Natural killer cell (primary cell): Measurements from ENCODE around the gene CCDC51. TPM values are rescaled to one million over a fixed set of nuclear protein-coding genes. Genes with fewer than 3 reads are reported as not detected.

Source experiments
- ATAC-seq, 3 donors: fragments of 150-1000 bp in 2 of 3; fragments of 200-7000 bp in 1 of 3; cut with Tn5 transposase; 1 replicate in 1 of 3; 2 replicates in 2 of 3; pipeline ENCODE4 v1.10.0; 2021; ENCODE audit warnings: mild to moderate bottlenecking in 2 of 3, moderate library complexity in 2 of 3
- DNase-seq, 2 donors: peaks; one replicate each; pipeline versions ENCODE4 v3.0.0 to v3.0.0-alpha.2; 2013 to 2021; ENCODE audit warnings: mixed read lengths in 1 of 2
- H3K27ac ChIP-seq: one replicate; pipeline ENCODE4 v1.5.1; 2013; ENCODE audit warnings: mild to moderate bottlenecking, low read length
- H3K27me3 ChIP-seq: one replicate; pipeline ENCODE4 v1.6.1; 2013; ENCODE audit warnings: low read length; ENCODE audit not compliant: control insufficient read depth, insufficient read depth
- H3K36me3 ChIP-seq: one replicate; pipeline ENCODE4 v1.6.1; 2013; ENCODE audit warnings: low read length; ENCODE audit not compliant: control insufficient read depth, insufficient read depth
- H3K4me1 ChIP-seq: one replicate; pipeline ENCODE4 v1.6.1; 2013; ENCODE audit warnings: low read length; ENCODE audit not compliant: control insufficient read depth, insufficient read depth
- H3K4me3 ChIP-seq: one replicate; pipeline ENCODE4 v1.5.1; 2013; ENCODE audit warnings: low read length
- H3K9me3 ChIP-seq: one replicate; pipeline ENCODE4 v1.6.1; 2013; ENCODE audit warnings: low read length; ENCODE audit not compliant: control insufficient read depth, insufficient read depth
- H3K27ac Mint-ChIP-seq, 2 donors: one replicate each; pipeline ENCODE4 v1.8.0; 2022; ENCODE audit warnings: mild to moderate bottlenecking in 2 of 2, mixed read lengths in 2 of 2, moderate library complexity in 1 of 2
- H3K27me3 Mint-ChIP-seq, 2 donors: one replicate each; pipeline ENCODE4 v1.8.0; 2022; ENCODE audit warnings: low read depth in 2 of 2, mixed read lengths in 2 of 2
- H3K36me3 Mint-ChIP-seq: one replicate; pipeline ENCODE4 v1.8.0; 2022; ENCODE audit warnings: mixed read lengths
- H3K4me1 Mint-ChIP-seq, 2 donors: one replicate each; pipeline ENCODE4 v1.8.0; 2022; ENCODE audit warnings: mixed read lengths in 2 of 2
- H3K4me3 Mint-ChIP-seq: one replicate; pipeline ENCODE4 v1.8.0; 2022; ENCODE audit warnings: mild to moderate bottlenecking, moderate library complexity, mixed read lengths
- H3K9me3 Mint-ChIP-seq, 2 donors: one replicate each; pipeline ENCODE4 v1.8.0; 2022; ENCODE audit warnings: mixed read lengths in 2 of 2
- CTCF ChIP-seq: fragments of 200-600 bp; IDR thresholded peaks from one replicate; pipeline ENCODE4 v1.8.0; 2022; ENCODE audit warnings: antibody characterized with exemption
- WGBS: methylation state at CpG from one replicate; pipeline ENCODE4 v1.1.7; 2013; ENCODE audit warnings: missing lambda C conversion rate; ENCODE audit not compliant: insufficient coverage; 5-methylcytosine and 5-hydroxymethylcytosine counted together
- intact Hi-C: fragments of 100-400 bp; cut with micrococcal nuclease; formaldehyde crosslinking; loops from one replicate; pipeline ENCODE4 v1.14.2; 2022
- total RNA-seq, 4 donors: library from RNA; stranded (reverse); fragments of 120-200 nt in 1 of 4; gene quantifications; one replicate each; pipeline versions ENCODE4 v1.2.3 to v1.2.4, GENCODE V29; 2013 to 2022

CCDC51 gene
- total RNA-seq, 3 donors from 2014 or later (not counting 1 experiment from before 2014, with no cell fraction given): 4.4 to 8.8 (median 6.8) TPM

- no peaks in the 10 kb centered on the region for H3K9me3 ChIP-seq
- ATAC-seq: no peak
- no peaks in the 10 kb centered on the region for H3K27me3 ChIP-seq
- intact Hi-C loops: loop anchor here (1.0 kb wide), 4 partner anchors 36 to 205 kb away; no protein-coding TSS in a partner anchor
- Mint-ChIP-seq H3K36me3 (no peaks in the 10 kb centered on the region), H3K27ac (no peak overlapping the region), H3K27me3 (no peaks in the 10 kb centered on the region), H3K4me3 (no peak overlapping the region), H3K4me1 (peaks cover 28 to 35% of the 10 kb centered on the region in 2 donors), H3K9me3 (no peaks in the 10 kb centered on the region)
- H3K4me1 ChIP-seq: peaks cover 60% of the 10 kb centered on the region
- no peak overlapping the region for H3K4me3 ChIP-seq
- 92% methylated on average over 7 of the region's 7 CpGs for WGBS
- no peak overlapping the region for H3K27ac ChIP-seq
- DNase-seq: no peak
- H3K36me3 ChIP-seq: peaks cover 11% of the 10 kb centered on the region
- no peak for TF ChIP-seq CTCF
These were observed 3.1 kb downstream of the CCDC51 start for GRCh38 chr3:48436855-48437254.

- intact Hi-C loops: loop anchor here (1.0 kb wide), 4 partner anchors 35 to 204 kb away; no protein-coding TSS in a partner anchor
- TF ChIP-seq CTCF: no peak
- Mint-ChIP-seq H3K9me3 (no peaks in the 10 kb centered on the region), H3K4me1 (peaks cover 24 to 35% of the 10 kb centered on the region in 2 donors), H3K27ac (no peak overlapping the region), H3K27me3 (no peaks in the 10 kb centered on the region), H3K36me3 (no peaks in the 10 kb centered on the region), H3K4me3 (no peak overlapping the region)
- 89% methylated on average over 1 of the region's 1 CpG for WGBS
- Histone ChIP-seq H3K4me1 (peaks cover 60% of the 10 kb centered on the region), H3K9me3 (no peaks in the 10 kb centered on the region), H3K27me3 (no peaks in the 10 kb centered on the region), H3K27ac (peak overlapping the region; percentile 16), H3K36me3 (peaks cover 11% of the 10 kb centered on the region), H3K4me3 (no peak overlapping the region)
- ATAC-seq: no peak
- DNase-seq: no peak
These were observed 3.5 kb downstream of the CCDC51 start for GRCh38 chr3:48436477-48436787.

- Histone ChIP-seq H3K36me3 (peaks cover 11% of the 10 kb centered on the region), H3K27me3 (no peaks in the 10 kb centered on the region), H3K9me3 (no peaks in the 10 kb centered on the region), H3K27ac (peak overlapping the region; percentile 16), H3K4me3 (no peak overlapping the region), H3K4me1 (peaks cover 56% of the 10 kb centered on the region)
- peaks cover 19 to 38% of the 10 kb centered on the region in 2 donors for H3K4me1 Mint-ChIP-seq
- WGBS: 48% methylated on average over 7 of the region's 7 CpGs
- intact Hi-C loops: loop anchor here (1.0 kb wide), 4 partner anchors 35 to 204 kb away; no protein-coding TSS in a partner anchor
- no peaks in the 10 kb centered on the region for H3K9me3 Mint-ChIP-seq
- no peak overlapping the region for H3K4me3 Mint-ChIP-seq
- TF ChIP-seq CTCF: peak; percentile 94
- DNase-seq (peak; percentile 79 to 96), ATAC-seq (peak; percentile 35 to 52 (median 37))
- no peaks in the 10 kb centered on the region for H3K27me3 Mint-ChIP-seq
- H3K27ac Mint-ChIP-seq: no peak overlapping the region
- no peaks in the 10 kb centered on the region for H3K36me3 Mint-ChIP-seq
These were observed 4.0 kb downstream of the CCDC51 start for GRCh38 chr3:48435774-48436476.

- H3K27ac Mint-ChIP-seq: no peak overlapping the region
- H3K4me3 Mint-ChIP-seq: no peak overlapping the region
These were observed 4.7 kb downstream of the CCDC51 start for GRCh38 chr3:48435223-48435595.

More at GRCh38 chr3:48435223-48435595, 4.7 kb downstream of the CCDC51 start:
- ATAC-seq: no peak
- DNase-seq: no peak
- Mint-ChIP-seq H3K9me3 (no peaks in the 10 kb centered on the region), H3K36me3 (no peaks in the 10 kb centered on the region), H3K4me1 (peaks cover 16 to 38% of the 10 kb centered on the region in 2 donors), H3K27me3 (no peaks in the 10 kb centered on the region)
- Histone ChIP-seq H3K27me3 (no peaks in the 10 kb centered on the region), H3K4me1 (peaks cover 53% of the 10 kb centered on the region), H3K36me3 (peaks cover 11% of the 10 kb centered on the region), H3K4me3 (no peak overlapping the region), H3K27ac (no peak overlapping the region), H3K9me3 (no peaks in the 10 kb centered on the region)
- WGBS: 94% methylated on average over 4 of the region's 4 CpGs
- intact Hi-C loops: no loop called here
- TF ChIP-seq CTCF: no peak
